HL-60/S4 (cell line): ENCODE results near the gene ABLIM2.

Experiments
- in situ Hi-C: fragments of 300-500 bp; cut with MboI; formaldehyde crosslinking; loops from 2 replicates; pipeline ENCODE4 v1.14.3; 2022; ENCODE audit warnings: low sequenced_read_pairs

Gene ABLIM2

DNA sequence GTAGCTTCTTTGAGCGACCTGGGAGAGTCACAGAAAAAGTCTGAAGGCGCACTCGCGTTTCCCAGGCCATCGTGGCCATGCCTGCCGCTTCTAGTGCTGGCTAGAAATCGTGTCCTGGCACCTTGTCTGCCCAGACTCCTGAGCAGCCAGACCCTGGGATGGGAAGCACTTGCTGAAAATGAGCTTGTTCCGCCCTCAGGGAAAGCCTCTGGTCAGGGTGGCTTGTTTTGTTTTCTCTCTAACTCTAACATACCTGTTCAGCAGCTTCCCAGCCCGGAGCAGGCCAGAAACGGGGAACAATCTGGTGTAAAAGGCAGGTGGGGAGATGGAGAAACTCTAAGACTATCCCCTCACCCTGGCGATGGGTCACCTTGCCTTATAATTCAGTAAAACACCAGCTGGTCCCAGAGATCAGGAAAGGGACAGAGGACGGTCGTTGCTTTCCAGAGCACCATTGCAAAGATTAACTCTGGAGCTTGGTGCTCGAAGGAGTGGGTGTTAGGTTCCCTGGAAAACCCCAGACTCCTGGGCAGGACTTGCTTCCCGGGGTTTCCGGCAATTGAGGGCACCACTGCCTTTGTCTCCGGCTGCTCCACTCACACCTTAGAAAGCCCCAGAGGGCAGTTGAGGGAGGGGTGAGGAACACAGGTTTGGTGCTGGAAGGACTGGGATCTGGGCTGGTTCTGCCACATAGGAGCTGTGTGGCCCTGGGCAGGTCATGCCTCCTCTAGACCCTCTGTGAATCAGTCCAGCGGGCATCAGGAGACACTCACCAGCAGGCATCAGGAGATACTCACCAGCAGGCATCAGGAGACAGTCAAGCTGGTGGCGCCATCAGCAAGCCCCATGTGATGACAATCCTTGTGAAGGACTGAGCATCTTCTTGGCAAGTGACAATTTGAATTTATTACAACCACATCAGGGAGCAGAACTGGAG, 36.0 kb upstream of the ABLIM2 start:
- in situ Hi-C loops = no loop called here

DNA sequence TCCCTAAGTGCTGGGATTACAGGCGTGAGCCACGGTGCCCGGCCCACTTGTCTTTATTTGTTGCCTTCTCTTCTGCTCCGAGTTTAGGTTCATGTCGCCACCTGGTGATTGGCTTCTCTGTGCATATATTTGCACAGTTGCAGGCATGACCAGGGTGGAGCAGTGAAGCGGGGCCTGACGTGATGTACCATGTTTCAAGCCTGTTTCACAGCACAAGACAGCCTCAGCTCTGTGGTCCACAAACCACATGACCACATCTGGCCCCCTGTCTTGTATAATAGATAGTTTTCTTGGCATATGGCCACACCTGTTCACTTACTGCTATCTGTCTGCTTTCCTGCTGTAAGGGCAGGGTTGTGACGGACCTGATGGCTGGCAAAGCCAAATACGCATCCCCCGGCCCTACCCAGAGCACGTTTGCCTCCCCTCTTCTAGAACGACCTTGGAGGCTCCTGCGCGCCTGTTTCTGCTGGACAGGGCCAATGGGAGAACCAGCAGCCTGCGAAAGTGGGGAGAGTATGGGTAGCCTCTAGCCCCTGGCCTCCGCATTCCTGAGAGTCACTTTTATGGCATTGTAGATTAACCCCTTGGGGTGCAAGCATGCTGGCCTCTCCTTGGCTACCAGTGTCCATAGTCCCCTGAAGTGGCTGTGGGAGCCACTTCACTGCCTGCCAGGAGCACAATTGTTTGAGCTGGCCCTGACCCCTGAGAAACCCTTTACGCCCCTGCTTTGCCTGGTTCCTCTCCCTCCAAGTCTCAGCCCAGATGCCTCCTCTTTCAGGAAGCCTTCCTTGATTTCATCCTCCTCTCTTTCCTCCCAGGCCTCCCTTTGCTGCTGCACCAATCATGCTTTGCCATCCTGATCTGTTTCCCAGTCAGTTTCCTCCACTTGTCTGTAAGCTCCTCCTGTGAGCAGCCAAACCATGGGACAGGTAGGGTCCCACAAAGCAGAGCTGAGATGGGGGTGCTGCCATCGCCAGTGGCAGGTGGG, 34.4 kb upstream of the ABLIM2 start:
- in situ Hi-C loops = no loop called here

DNA sequence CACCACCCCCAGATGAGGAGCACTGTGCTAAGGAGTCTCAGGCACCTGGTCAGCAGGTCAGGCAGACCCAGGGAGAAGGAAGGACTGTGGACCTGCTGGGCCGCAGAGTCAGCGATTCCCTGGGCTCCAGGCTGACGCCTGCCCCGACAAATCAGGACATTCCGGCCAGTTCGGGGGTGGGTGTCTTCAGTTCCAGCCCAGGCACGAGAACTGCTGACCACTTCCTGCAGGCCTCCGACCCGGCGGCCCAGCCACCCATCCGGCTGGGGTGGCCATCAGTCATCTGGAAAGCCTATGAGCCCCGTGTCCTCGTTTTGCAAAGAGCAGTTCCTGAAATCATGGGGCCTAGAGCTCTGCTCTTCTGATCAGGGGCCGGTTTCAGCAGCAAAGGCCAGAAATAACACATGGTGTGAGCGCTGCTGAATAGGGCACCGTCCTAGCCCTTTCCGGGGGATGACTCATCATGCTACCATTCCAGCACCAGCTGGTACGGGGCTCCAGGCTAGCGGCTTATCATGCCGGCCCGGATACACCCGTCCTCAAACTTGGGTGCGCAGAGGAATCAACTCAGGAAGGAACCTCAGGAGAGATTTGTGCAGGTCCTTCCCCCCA, 32.6 kb upstream of the ABLIM2 start:
- in situ Hi-C loops = no loop called here

GRCh38 chr4:8189551-8190466, 31.2 kb upstream of the ABLIM2 start:
- in situ Hi-C loops = no loop called here

GRCh38 chr4:8188743-8189550, 30.3 kb upstream of the ABLIM2 start:
- in situ Hi-C loops = no loop called here

DNA sequence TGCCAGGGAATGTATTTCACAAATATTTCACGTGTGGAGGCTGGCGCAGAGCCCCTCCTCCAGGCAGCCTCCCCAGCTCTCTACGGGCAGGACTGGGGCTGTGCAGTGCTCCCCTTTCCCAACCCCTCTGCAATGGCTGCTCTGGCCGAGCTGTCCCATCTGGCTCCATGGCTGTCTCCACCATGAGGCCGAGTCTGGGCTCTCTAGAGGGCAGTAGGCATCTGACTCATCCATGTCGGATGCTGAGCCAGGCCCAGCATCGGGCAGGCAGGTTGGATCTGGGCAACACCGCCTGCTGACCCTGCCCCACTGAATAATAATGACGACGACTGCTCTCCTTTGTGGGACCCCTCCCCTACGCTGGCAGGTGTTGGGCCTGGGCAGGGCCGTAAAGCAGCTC, 29.5 kb upstream of the ABLIM2 start:
- in situ Hi-C loops = no loop called here

DNA sequence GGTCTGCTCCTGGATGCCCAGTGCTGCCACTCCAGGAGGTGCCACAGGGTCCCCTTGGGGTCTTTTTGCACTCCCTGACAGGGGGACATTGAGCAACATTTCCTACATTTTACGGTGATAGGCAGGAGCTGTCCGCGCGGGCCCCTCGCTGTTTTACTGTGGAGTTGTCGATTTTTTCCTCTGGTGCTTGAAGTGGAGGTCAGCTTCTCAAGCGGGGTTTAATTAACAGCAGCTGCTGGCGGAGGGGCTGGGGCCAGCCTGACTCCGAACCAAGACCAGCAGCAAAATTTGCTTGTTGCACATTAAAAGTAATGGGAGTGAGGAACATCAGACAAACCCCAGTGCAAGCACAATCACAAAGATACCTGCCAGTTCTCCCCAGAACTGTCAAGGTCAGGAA, 27.3 kb upstream of the ABLIM2 start:
- in situ Hi-C loops = no loop called here

- in situ Hi-C loops = no loop called here
These were observed 26.7 kb upstream of the ABLIM2 start for GRCh38 chr4:8185295-8185694.

DNA sequence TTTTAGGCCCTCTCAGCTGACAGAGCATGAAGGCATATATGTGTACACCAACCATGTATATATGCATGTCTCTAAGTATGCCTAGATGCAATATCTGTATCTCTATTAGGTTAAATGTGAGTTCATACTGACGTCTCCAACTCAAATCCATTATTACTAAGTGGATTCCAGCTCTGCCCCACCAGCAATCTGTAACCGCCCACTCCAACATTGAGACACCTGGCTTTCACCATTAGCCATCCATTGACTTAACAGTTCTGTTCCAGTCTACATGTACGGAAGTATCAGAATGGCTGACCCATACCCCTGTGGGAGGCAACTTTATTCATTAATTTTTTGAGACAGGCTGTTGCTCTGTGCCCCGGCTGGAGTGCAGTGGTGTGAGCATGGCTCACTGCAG, 25.4 kb upstream of the ABLIM2 start:
- in situ Hi-C loops = no loop called here

GRCh38 chr4:8182858-8183725, 24.5 kb upstream of the ABLIM2 start:
- in situ Hi-C loops = no loop called here

GRCh38 chr4:8182294-8182693, 23.7 kb upstream of the ABLIM2 start:
- in situ Hi-C loops = no loop called here

GRCh38 chr4:8181844-8182243, 23.2 kb upstream of the ABLIM2 start:
- in situ Hi-C loops = no loop called here

DNA sequence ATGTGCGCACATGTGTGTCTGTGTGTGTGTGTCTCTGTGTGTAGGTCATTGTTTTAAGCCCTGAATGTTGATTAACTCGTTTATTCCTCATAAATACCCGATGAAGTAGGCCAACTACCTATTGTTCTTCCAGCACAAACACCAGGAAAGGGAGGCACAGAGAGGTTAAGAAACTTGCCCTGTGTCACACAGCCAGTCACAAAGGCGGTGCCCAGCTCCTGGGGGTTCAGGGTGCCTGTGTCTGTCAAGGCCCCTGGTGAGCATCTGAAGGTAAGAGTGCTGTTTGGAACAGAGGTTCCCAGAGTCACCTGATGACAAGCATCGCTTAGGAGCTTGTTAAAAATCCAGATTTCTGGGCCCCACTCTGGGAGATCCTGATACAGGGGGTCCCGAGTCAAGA, 22.5 kb upstream of the ABLIM2 start:
- in situ Hi-C loops = no loop called here

DNA sequence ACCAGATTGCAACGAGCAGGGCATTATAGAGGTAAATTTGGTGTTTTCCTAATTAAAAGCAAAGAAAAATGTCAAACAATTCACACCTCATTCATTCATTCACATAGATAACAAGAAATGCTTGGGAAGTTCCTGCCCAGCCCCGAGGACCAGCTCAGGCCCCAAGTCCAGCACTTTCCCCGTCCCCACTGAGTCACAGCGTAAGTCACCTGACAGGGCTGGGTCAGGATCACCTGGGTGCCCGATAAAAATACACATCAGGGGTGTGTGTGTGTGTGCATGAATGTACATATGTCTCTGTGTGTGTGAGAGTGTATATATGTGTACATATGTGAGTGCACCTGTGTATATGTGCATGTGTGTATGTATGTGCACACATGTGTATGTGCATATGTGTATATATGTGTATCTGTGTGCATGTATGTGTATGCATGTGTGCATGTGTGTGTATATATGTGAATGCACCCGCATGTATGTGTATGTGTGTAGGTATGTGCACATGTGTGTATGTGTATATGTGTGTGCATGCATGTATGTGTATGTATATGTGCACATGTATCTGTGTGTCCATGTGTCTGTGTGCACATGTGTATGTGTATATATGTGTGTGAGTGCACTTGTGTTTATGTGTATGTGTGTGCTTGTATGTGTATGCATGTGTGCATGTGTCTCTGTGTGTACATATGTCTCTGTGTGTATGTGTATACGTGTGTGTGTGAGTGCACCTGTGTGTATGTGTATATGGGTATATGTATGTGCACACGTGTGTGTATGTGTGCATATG, 21.9 kb upstream of the ABLIM2 start:
- in situ Hi-C loops = no loop called here

DNA sequence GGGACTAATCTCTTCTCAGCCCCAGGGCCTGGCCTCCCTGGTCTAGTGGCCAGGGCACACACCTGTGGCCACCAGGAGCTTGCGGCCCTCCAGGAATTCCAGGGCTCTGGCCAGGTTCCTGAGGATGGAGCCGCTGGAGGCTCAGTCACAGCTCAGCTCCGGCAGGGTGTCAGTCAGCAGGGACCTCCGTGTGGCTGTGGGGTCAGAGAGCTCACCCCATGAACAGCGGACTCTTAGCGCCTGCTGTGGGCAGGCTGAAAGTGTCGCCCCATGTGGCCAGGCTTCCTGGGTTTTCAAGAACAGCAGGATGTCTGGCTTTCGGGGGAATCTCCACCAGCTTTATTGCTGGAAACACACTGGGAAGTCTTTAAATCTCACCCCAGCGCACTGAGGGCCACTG, 21.2 kb upstream of the ABLIM2 start:
- in situ Hi-C loops = loop anchor here (10.0 kb wide), 1 partner anchor 225 kb away; no protein-coding TSS in a partner anchor

DNA sequence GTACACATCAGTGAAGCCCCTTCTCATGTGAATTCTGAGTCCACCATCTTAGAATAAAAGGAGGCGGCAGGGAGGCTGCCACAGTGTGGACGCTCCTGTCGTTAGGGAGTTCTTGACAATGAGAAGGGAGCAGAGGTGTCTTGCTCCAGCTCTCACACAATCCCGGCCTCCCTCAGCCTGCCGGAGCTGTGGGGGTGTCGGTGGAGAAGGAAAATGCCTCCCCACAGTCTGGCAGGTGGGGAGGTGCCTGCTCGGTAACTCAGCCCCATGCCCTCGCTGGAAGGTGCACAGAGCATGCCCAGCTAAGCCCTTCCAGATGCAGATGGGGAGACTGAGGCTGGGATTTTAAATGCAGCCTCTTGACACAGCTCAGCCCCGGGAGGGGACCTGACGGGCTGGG, 20.5 kb upstream of the ABLIM2 start:
- in situ Hi-C loops = loop anchor here (10.0 kb wide), 1 partner anchor 226 kb away; no protein-coding TSS in a partner anchor

DNA sequence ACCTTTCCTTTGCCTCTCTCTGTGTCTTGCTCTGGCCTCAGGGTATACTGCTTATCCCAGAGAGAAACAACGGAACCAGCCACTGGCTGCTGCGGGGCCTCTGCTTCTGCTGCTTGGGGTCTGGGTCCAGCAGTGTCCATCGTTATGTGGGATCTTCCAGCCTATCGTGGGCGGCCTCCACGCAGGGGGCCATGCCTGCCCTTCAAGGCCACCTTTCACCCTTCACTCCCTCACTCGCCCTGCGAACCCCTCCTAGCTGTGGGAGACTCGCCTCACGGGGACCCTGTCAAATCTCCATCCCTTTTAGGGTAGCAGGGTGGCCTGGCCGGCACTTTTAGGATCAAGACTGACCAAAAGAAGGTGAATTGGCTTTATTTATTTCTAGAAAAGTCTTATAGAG, 19.3 kb upstream of the ABLIM2 start:
- in situ Hi-C loops = loop anchor here (10.0 kb wide), 1 partner anchor 227 kb away; no protein-coding TSS in a partner anchor
